GM19455 (cell line): ENCODE measurements around the gene IRF4.
"Not testable (repeated sequence)": the region's sequence is repeated elsewhere in the genome, so short reads cannot be mapped to it uniquely, and the experiment has no call there.

Source experiments
- ATAC-seq: cut with Tn5 transposase; IDR thresholded peaks from one replicate; pipeline ENCODE4 v1.9.1; 2021; ENCODE audit not compliant: unreplicated experiment

Gene IRF4

GRCh38 chr6:412146-412886 is 20.8 kb downstream of the IRF4 start:
- no peak for ATAC-seq

GRCh38 chr6:414447-414846 is 22.9 kb downstream of the IRF4 start:
- no peak for ATAC-seq

- ATAC-seq = no peak
Observed at GRCh38 chr6:415087-415486, 23.5 kb downstream of the IRF4 start.

- no peak for ATAC-seq
Observed at GRCh38 chr6:421211-421610, 29.7 kb downstream of the IRF4 start.

- ATAC-seq = no peak
Observed at GRCh38 chr6:422433-423054, 31.0 kb downstream of the IRF4 start.

- ATAC-seq = no peak
Observed at GRCh38 chr6:423055-423798, 31.7 kb downstream of the IRF4 start.

GRCh38 chr6:423799-424345 is 32.3 kb downstream of the IRF4 start:
- ATAC-seq = no peak

- no peak for ATAC-seq
Observed at GRCh38 chr6:424741-425417, 33.3 kb downstream of the IRF4 start.

- not testable (repeated sequence) for ATAC-seq
Observed at GRCh38 chr6:425418-425788, 33.9 kb downstream of the IRF4 start.

- not testable (repeated sequence) for ATAC-seq
Observed at GRCh38 chr6:426198-426738, 34.7 kb downstream of the IRF4 start.

- ATAC-seq = no peak
Observed at GRCh38 chr6:428047-428603, 36.6 kb downstream of the IRF4 start.

- no peak for ATAC-seq
Observed at GRCh38 chr6:429515-430121, 38.1 kb downstream of the IRF4 start.

- ATAC-seq = no peak
Observed at GRCh38 chr6:431504-431903, 40.0 kb downstream of the IRF4 start.

GRCh38 chr6:431986-432385 is 40.4 kb downstream of the IRF4 start:
- no peak for ATAC-seq

- ATAC-seq = no peak
Observed at GRCh38 chr6:434051-434705, 42.6 kb downstream of the IRF4 start.

GRCh38 chr6:435441-436307 is 44.1 kb downstream of the IRF4 start:
- no peak for ATAC-seq

- no peak for ATAC-seq
Observed at GRCh38 chr6:436308-437036, 44.9 kb downstream of the IRF4 start.

GRCh38 chr6:437037-437392 is 45.5 kb downstream of the IRF4 start:
- ATAC-seq = no peak
